Fibroblast of the aortic adventitia (primary cell): ENCODE results near the gene PGGHG. TPM values are rescaled to one million over a fixed set of nuclear protein-coding genes. Genes with fewer than 3 reads are reported as not detected.

Experiments used
- DNase-seq: peaks from one replicate; pipeline ENCODE4 v3.0.0-alpha.2; 2010; ENCODE audit warnings: low read depth
- H3K4me3 ChIP-seq: 2 replicates; pipeline ENCODE4 v1.5.1; 2011; ENCODE audit warnings: low read depth, mild to moderate bottlenecking, control low read depth, low read length, moderate library complexity
- total RNA-seq: library from RNA; depleted of rRNA; stranded (reverse); fragments of >200 nt; gene quantifications from 2 replicates; pipeline ENCODE4 v1.2.3, GENCODE V29; 2012; ENCODE audit warnings: low replicate concordance
- TF ChIP-seq, protein P1 (sequence below): IDR thresholded peaks from 2 replicates; pipeline ENCODE4 v1.5.1; 2011; ENCODE audit warnings: mild to moderate bottlenecking, low read length, control low read depth, inconsistent platforms; ENCODE audit not compliant: insufficient read depth

The PGGHG gene
- total RNA-seq, 1 donor, result 6.9 TPM

DNA sequence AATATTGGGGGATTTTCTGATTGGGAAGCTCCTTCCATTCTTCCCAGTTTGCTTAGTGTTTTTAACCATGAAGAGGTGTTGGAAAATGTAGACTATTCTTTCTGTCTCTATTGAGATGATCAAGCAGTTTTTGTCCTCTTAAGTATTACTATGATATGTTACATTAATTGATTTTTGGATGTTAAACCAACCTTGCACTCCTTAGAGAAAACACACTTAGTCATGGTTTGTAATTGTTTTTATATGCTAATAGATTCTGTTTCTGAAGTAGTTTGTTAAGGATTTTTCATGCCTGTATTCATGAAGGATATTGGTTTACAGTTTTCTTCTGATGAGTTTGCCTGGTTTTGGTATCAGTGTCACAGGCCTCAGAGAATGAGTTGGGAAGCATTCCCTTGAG is 12.7 kb upstream of the PGGHG start:
- TF ChIP-seq, protein P1, sequence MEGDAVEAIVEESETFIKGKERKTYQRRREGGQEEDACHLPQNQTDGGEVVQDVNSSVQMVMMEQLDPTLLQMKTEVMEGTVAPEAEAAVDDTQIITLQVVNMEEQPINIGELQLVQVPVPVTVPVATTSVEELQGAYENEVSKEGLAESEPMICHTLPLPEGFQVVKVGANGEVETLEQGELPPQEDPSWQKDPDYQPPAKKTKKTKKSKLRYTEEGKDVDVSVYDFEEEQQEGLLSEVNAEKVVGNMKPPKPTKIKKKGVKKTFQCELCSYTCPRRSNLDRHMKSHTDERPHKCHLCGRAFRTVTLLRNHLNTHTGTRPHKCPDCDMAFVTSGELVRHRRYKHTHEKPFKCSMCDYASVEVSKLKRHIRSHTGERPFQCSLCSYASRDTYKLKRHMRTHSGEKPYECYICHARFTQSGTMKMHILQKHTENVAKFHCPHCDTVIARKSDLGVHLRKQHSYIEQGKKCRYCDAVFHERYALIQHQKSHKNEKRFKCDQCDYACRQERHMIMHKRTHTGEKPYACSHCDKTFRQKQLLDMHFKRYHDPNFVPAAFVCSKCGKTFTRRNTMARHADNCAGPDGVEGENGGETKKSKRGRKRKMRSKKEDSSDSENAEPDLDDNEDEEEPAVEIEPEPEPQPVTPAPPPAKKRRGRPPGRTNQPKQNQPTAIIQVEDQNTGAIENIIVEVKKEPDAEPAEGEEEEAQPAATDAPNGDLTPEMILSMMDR, result no peak
- H3K4me3 ChIP-seq, result no peak overlapping the region

DNA sequence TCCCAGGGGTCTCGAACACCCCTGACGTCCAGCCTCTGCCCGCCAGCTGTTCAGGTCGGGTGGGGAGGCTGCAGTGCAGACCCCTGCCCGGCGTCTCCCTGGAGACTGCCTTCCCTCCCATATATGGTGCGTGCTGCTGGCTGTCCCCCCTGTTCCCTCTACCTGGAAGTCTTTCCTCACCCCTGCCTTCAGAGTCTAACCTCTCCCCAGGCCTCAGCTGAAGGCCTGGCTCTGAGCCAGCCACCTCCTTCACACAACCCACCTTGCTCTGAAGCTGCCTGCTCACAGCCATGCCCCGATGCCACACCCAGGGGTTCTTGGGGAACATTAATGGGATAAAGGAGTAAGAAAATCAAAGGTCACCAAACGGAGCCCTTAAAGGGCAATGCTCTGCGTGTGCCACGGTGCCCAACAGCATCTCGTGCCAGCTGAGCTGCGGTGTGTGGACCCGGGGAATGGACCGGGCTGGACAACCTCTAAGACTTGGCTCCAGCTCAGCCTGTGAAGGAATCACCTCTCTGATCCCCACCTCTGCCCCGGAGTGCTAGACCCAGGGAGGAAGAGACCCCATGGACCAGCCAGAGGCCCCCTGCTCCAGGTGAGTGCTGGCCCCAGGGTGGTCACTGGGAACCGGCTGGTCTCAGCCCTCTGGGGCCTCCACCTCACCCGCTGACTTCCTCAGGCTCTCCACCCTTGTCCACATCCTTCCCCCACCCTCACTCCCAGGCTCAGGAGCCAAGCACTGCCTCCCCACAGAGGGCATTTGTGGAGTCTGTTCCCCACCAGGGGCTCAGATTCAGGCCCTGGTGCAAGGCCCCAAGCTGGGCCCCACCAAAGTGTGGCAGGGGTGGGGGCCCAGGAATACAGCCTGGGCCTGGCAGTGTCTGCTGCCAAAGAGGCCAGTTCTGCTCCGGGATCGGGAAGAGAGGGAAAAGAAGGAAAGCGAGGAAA is 10.7 kb upstream of the PGGHG start, which contains the start of gene NLRP6:
Gene NLRP6 (plus strand): TSS at position 407 of the 951 bp plus-strand sequence. CDS start 163 bp downstream, at position 570.
- DNase-seq, result no peak
- TF ChIP-seq, protein P1, result no peak
- no peak within 1 kb of the TSS for H3K4me3 ChIP-seq

More for the DNA sequence above, 12.7 kb upstream of the PGGHG start:
- DNase-seq, result no peak

DNA sequence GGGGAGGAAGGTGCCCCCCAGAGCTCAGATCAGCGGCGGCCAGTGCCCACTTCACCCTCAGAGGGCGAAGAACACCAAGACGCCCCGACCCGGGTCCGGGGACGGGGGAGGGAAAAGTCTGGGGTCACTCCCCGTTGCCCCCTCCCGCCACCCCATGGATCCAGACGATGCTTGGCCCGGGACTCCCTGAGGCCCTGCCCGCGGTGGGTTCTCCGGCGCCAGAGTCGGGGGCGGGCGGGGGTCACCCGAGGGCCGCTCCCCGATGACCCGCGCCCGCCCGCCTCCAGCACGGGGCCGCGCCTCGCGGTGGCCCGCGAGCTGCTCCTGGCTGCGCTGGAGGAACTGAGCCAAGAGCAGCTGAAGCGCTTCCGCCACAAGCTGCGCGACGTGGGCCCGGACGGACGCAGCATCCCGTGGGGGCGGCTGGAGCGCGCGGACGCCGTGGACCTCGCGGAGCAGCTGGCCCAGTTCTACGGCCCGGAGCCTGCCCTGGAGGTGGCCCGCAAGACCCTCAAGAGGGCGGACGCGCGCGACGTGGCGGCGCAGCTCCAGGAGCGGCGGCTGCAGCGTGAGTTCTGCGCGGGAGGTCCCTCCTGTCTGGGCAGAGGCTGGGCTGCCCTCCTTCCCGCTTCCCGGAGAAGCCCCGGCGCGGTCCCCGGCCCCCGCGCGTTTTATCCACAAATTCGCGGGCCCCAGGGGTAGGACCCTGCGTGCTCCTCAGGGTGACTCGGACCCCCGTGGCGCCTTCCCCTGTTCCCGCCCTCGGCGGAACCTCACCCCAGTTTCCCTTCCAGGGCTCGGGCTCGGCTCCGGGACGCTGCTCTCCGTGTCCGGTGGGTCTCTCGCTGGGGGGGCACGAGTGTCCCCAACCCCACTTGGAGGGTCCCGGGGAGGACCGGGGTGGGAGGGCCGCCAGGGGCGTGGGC is 9.6 kb upstream of the PGGHG start:
- TF ChIP-seq, protein P1, result no peak

DNA sequence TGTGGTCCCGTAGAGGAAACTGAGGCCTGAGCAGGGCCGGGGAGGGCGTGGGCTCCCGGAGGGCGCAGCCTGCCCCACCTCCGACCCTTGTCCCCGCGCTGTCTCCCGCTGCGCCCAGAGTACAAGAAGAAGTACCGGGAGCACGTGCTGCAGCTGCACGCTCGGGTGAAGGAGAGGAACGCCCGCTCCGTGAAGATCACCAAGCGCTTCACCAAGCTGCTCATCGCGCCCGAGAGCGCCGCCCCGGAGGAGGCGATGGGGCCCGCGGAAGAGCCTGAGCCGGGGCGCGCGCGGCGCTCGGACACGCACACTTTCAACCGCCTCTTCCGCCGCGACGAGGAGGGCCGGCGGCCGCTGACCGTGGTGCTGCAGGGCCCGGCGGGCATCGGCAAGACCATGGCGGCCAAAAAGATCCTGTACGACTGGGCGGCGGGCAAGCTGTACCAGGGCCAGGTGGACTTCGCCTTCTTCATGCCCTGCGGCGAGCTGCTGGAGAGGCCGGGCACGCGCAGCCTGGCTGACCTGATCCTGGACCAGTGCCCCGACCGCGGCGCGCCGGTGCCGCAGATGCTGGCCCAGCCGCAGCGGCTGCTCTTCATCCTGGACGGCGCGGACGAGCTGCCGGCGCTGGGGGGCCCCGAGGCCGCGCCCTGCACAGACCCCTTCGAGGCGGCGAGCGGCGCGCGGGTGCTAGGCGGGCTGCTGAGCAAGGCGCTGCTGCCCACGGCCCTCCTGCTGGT is 8.8 kb upstream of the PGGHG start:
- no peak overlapping the region for H3K4me3 ChIP-seq
- TF ChIP-seq, protein P1, result no peak
- no peak for DNase-seq

More for the DNA sequence above, 9.6 kb upstream of the PGGHG start:
- H3K4me3 ChIP-seq, result no peak overlapping the region
- no peak for DNase-seq

DNA sequence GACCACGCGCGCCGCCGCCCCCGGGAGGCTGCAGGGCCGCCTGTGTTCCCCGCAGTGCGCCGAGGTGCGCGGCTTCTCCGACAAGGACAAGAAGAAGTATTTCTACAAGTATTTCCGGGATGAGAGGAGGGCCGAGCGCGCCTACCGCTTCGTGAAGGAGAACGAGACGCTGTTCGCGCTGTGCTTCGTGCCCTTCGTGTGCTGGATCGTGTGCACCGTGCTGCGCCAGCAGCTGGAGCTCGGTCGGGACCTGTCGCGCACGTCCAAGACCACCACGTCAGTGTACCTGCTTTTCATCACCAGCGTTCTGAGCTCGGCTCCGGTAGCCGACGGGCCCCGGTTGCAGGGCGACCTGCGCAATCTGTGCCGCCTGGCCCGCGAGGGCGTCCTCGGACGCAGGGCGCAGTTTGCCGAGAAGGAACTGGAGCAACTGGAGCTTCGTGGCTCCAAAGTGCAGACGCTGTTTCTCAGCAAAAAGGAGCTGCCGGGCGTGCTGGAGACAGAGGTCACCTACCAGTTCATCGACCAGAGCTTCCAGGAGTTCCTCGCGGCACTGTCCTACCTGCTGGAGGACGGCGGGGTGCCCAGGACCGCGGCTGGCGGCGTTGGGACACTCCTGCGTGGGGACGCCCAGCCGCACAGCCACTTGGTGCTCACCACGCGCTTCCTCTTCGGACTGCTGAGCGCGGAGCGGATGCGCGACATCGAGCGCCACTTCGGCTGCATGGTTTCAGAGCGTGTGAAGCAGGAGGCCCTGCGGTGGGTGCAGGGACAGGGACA is 8.0 kb upstream of the PGGHG start:
- TF ChIP-seq, protein P1, result no peak
- DNase-seq, result no peak

More for the DNA sequence above, 8.0 kb upstream of the PGGHG start:
- no peak overlapping the region for H3K4me3 ChIP-seq
